GM23338 (cell line): ENCODE data around the gene CDC42BPB. TPM values are rescaled to one million over a fixed set of nuclear protein-coding genes. Genes with fewer than 3 reads are reported as not detected.

Experiments
- ATAC-seq: fragments of 200-7000 bp; cut with Tn5 transposase; 3 replicates; pipeline ENCODE4 v1.9.1; 2020
- DNase-seq: peaks from one replicate; pipeline ENCODE4 v3.0.0-alpha.2; 2015; ENCODE audit warnings: low spot score
- H2AFZ ChIP-seq: fragments of 200-600 bp; sonication (generic); 2 replicates; pipeline ENCODE4 v1.8.0; 2016; ENCODE audit warnings: antibody characterized with exemption, mild to moderate bottlenecking, moderate library complexity
- H3F3A ChIP-seq: fragments of 200-600 bp; sonication (generic); replicated peaks from 2 replicates; pipeline ENCODE4 v1.8.0; 2017; ENCODE audit warnings: antibody characterized with exemption, mixed run types, low read depth
- H3K27ac ChIP-seq: fragments of 200-600 bp; sonication (generic); 2 replicates; pipeline ENCODE4 v1.6.1; 2016; ENCODE audit warnings: low read depth
- H3K27me3 ChIP-seq: fragments of 200-600 bp; sonication (generic); 2 replicates; pipeline ENCODE4 v1.8.0; 2016; ENCODE audit warnings: mild to moderate bottlenecking, mixed run types, moderate library complexity; ENCODE audit not compliant: insufficient read depth
- H3K36me3 ChIP-seq: fragments of 200-600 bp; sonication (generic); 2 replicates; pipeline ENCODE4 v1.8.0; 2016; ENCODE audit warnings: mild to moderate bottlenecking; ENCODE audit not compliant: insufficient read depth
- H3K4me1 ChIP-seq: fragments of 200-600 bp; sonication (generic); 2 replicates; pipeline ENCODE4 v1.8.0; 2016; ENCODE audit warnings: mild to moderate bottlenecking, moderate library complexity; ENCODE audit not compliant: insufficient read depth
- H3K4me2 ChIP-seq: fragments of 200-600 bp; sonication (generic); 2 replicates; pipeline ENCODE4 v1.7.1; 2017; ENCODE audit warnings: mixed run types
- H3K4me3 ChIP-seq: fragments of 200-600 bp; sonication (generic); 2 replicates; pipeline ENCODE4 v1.6.1; 2016; ENCODE audit warnings: mixed run types
- H3K79me2 ChIP-seq: fragments of 200-600 bp; sonication (generic); replicated peaks from 2 replicates; pipeline ENCODE4 v1.8.0; 2017; ENCODE audit warnings: mild to moderate bottlenecking; ENCODE audit not compliant: insufficient read depth
- H3K9me2 ChIP-seq: fragments of 200-600 bp; sonication (generic); 2 replicates; pipeline ENCODE4 v1.8.0; 2017; ENCODE audit not compliant: insufficient read depth
- H4K20me1 ChIP-seq: fragments of 200-600 bp; sonication (generic); replicated peaks from 2 replicates; pipeline ENCODE4 v1.8.0; 2017; ENCODE audit warnings: mild to moderate bottlenecking; ENCODE audit not compliant: insufficient read depth
- H3K27ac Mint-ChIP-seq: 2 replicates; pipeline ENCODE4 v1.8.0; 2020; ENCODE audit warnings: inconsistent platforms, mild to moderate bottlenecking, moderate library complexity, mixed read lengths
- H3K27me3 Mint-ChIP-seq: 3 replicates; pipeline ENCODE4 v1.8.0; 2022; ENCODE audit warnings: low read depth, mild to moderate bottlenecking, moderate library complexity, mixed read lengths, inconsistent platforms; ENCODE audit not compliant: insufficient read depth, poor library complexity
- H3K36me3 Mint-ChIP-seq: 3 replicates; pipeline ENCODE4 v1.8.0; 2021; ENCODE audit warnings: low read depth, mild to moderate bottlenecking, inconsistent platforms, moderate library complexity, mixed read lengths
- H3K4me1 Mint-ChIP-seq: 3 replicates; pipeline ENCODE4 v1.8.0; 2020; ENCODE audit warnings: mild to moderate bottlenecking, inconsistent platforms, mixed read lengths
- H3K4me3 Mint-ChIP-seq: 3 replicates; pipeline ENCODE4 v1.8.0; 2021; ENCODE audit warnings: moderate library complexity, mild to moderate bottlenecking, inconsistent platforms, mixed read lengths
- H3K9me3 Mint-ChIP-seq: 3 replicates; pipeline ENCODE4 v1.8.0; 2020; ENCODE audit warnings: moderate library complexity, mild to moderate bottlenecking, inconsistent platforms, mixed read lengths
- CREB1 ChIP-seq: fragments of 250-450 bp; sonication (Bioruptor Pico); IDR thresholded peaks from 2 replicates; pipeline ENCODE4 v1.5.0; 2020; ENCODE audit warnings: low read depth, mild to moderate bottlenecking, moderate library complexity
- EZH2 ChIP-seq: fragments of 200-600 bp; sonication (generic); IDR thresholded peaks from one replicate; pipeline ENCODE4 v1.8.0; 2017; ENCODE audit warnings: antibody characterized with exemption, mild to moderate bottlenecking, low read depth; ENCODE audit not compliant: unreplicated experiment
- EZH2phosphoT487 ChIP-seq: fragments of 200-600 bp; sonication (generic); IDR thresholded peaks from one replicate; pipeline ENCODE4 v1.8.1; 2018; ENCODE audit warnings: antibody characterized with exemption; ENCODE audit not compliant: unreplicated experiment
- JUNB ChIP-seq: IDR thresholded peaks from one replicate; pipeline ENCODE4 v1.6.1; 2016; ENCODE audit warnings: antibody characterized with exemption; ENCODE audit not compliant: unreplicated experiment
- NANOG ChIP-seq: IDR thresholded peaks from 2 replicates; pipeline ENCODE4 v1.6.1; 2016; ENCODE audit warnings: antibody characterized with exemption, borderline replicate concordance
- POLR2AphosphoS5 ChIP-seq: IDR thresholded peaks from 2 replicates; pipeline ENCODE4 v1.6.1; 2016; ENCODE audit warnings: antibody characterized with exemption, low read depth
- STAT1 ChIP-seq: IDR thresholded peaks from one replicate; pipeline ENCODE4 v1.6.1; 2016; ENCODE audit warnings: antibody characterized with exemption; ENCODE audit not compliant: unreplicated experiment
- ZNF114 ChIP-seq: fragments of 250-450 bp; sonication (Bioruptor Pico); IDR thresholded peaks from 2 replicates; pipeline ENCODE4 v1.5.0; 2020; ENCODE audit warnings: mild to moderate bottlenecking, moderate library complexity
- ZNF331 ChIP-seq: fragments of 250-450 bp; sonication (Bioruptor Pico); IDR thresholded peaks from 2 replicates; pipeline ENCODE4 v1.5.0; 2020; ENCODE audit warnings: low read depth, mild to moderate bottlenecking, moderate library complexity
- polyA plus RNA-seq: library from polyadenylated mRNA; unstranded; fragments of >200 nt; fragmentation: Nextera tagmentation; extraction: Ambion mirVana; gene quantifications from 2 replicates; pipeline ENCODE4 v1.2.1, GENCODE V29; 2016
- total RNA-seq: library from RNA; depleted of rRNA; stranded (reverse); fragments of >200 nt; shearing (Covaris generic); gene quantifications from 2 replicates; pipeline ENCODE4 v1.2.3, GENCODE V29; 2014
- TF ChIP-seq, protein P1 (sequence below): fragments of 250-450 bp; sonication (Bioruptor Pico); IDR thresholded peaks from 2 replicates; pipeline ENCODE4 v1.5.0; 2020; ENCODE audit warnings: mild to moderate bottlenecking, moderate library complexity
- TF ChIP-seq, protein P2 (sequence below), 2 experiments: fragments of 200-600 bp in 1 of 2; sonication (generic) in 1 of 2; conservative IDR thresholded peaks; 2 replicates each; pipeline versions ENCODE4 v1.5.1 to v1.6.1; 2016 to 2017; ENCODE audit warnings: antibody characterized with exemption in 2 of 2, low read depth in 2 of 2, mild to moderate bottlenecking in 2 of 2, moderate library complexity in 1 of 2
- TF ChIP-seq, protein P3 (sequence below): IDR thresholded peaks from 2 replicates; pipeline ENCODE4 v1.6.1; 2016; ENCODE audit warnings: antibody characterized with exemption
- TF ChIP-seq, protein P4 (sequence below): IDR thresholded peaks from one replicate; pipeline ENCODE4 v1.6.1; 2018; ENCODE audit warnings: antibody characterized with exemption; ENCODE audit not compliant: unreplicated experiment

Gene CDC42BPB
- total and polyA plus RNA-seq, 2 experiments from 2014 or later, result 12.3 to 127 TPM

DNA sequence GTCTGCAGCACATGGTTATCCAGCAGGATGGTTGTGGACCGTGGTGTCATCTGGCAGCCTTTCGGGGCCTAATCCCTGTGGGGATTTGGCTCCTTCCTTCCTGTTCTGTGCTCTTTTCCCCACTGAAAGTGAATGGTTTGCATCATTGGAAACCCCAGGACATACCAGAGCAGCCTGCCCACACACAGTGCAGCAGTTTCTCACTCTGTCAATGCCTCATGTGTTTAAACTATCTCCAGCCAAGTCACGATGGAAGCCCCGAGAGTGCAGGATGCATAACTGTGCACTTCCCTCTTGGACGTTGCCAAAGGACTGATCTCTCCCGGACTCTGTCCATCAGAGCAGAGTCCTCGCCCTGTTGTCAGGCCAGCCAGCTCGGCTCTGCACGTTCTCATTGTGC lies 163.9 kb downstream of the CDC42BPB start:
- ATAC-seq (no peak), DNase-seq (no peak)
- H3K27ac Mint-ChIP-seq, result no peak overlapping the region
- no peaks in the 10 kb centered on the region for H3K9me2 ChIP-seq
- H3K27ac ChIP-seq, result no peak overlapping the region
- no peaks in the 10 kb centered on the region; the same call in 2 of the 3 replicates for H3K36me3 Mint-ChIP-seq
- no peak overlapping the region for H2AFZ ChIP-seq
- H3K4me3 Mint-ChIP-seq, result no peak overlapping the region
- no peaks in the 10 kb centered on the region for H3K9me3 Mint-ChIP-seq
- H3K79me2 ChIP-seq, result no peaks in the 10 kb centered on the region
- H3K27me3 Mint-ChIP-seq, result no peaks in the 10 kb centered on the region
- peaks cover 6% of the 10 kb centered on the region; the same call in 1 of the 3 replicates for H3K4me1 Mint-ChIP-seq
- no peaks in the 10 kb centered on the region for H3K36me3 ChIP-seq
- no peak overlapping the region for H3K4me2 ChIP-seq
- H3F3A ChIP-seq, result no peaks in the 10 kb centered on the region
- no peak overlapping the region for H3K4me3 ChIP-seq
- H3K27me3 ChIP-seq, result no peaks in the 10 kb centered on the region
- no peak for TF ChIP-seq STAT1
- no peak for TF ChIP-seq ZNF331 (CRISPR knock-in tag)
- TF ChIP-seq NANOG, result no peak
- no peak for TF ChIP-seq EZH2phosphoT487
- TF ChIP-seq, protein P1, sequence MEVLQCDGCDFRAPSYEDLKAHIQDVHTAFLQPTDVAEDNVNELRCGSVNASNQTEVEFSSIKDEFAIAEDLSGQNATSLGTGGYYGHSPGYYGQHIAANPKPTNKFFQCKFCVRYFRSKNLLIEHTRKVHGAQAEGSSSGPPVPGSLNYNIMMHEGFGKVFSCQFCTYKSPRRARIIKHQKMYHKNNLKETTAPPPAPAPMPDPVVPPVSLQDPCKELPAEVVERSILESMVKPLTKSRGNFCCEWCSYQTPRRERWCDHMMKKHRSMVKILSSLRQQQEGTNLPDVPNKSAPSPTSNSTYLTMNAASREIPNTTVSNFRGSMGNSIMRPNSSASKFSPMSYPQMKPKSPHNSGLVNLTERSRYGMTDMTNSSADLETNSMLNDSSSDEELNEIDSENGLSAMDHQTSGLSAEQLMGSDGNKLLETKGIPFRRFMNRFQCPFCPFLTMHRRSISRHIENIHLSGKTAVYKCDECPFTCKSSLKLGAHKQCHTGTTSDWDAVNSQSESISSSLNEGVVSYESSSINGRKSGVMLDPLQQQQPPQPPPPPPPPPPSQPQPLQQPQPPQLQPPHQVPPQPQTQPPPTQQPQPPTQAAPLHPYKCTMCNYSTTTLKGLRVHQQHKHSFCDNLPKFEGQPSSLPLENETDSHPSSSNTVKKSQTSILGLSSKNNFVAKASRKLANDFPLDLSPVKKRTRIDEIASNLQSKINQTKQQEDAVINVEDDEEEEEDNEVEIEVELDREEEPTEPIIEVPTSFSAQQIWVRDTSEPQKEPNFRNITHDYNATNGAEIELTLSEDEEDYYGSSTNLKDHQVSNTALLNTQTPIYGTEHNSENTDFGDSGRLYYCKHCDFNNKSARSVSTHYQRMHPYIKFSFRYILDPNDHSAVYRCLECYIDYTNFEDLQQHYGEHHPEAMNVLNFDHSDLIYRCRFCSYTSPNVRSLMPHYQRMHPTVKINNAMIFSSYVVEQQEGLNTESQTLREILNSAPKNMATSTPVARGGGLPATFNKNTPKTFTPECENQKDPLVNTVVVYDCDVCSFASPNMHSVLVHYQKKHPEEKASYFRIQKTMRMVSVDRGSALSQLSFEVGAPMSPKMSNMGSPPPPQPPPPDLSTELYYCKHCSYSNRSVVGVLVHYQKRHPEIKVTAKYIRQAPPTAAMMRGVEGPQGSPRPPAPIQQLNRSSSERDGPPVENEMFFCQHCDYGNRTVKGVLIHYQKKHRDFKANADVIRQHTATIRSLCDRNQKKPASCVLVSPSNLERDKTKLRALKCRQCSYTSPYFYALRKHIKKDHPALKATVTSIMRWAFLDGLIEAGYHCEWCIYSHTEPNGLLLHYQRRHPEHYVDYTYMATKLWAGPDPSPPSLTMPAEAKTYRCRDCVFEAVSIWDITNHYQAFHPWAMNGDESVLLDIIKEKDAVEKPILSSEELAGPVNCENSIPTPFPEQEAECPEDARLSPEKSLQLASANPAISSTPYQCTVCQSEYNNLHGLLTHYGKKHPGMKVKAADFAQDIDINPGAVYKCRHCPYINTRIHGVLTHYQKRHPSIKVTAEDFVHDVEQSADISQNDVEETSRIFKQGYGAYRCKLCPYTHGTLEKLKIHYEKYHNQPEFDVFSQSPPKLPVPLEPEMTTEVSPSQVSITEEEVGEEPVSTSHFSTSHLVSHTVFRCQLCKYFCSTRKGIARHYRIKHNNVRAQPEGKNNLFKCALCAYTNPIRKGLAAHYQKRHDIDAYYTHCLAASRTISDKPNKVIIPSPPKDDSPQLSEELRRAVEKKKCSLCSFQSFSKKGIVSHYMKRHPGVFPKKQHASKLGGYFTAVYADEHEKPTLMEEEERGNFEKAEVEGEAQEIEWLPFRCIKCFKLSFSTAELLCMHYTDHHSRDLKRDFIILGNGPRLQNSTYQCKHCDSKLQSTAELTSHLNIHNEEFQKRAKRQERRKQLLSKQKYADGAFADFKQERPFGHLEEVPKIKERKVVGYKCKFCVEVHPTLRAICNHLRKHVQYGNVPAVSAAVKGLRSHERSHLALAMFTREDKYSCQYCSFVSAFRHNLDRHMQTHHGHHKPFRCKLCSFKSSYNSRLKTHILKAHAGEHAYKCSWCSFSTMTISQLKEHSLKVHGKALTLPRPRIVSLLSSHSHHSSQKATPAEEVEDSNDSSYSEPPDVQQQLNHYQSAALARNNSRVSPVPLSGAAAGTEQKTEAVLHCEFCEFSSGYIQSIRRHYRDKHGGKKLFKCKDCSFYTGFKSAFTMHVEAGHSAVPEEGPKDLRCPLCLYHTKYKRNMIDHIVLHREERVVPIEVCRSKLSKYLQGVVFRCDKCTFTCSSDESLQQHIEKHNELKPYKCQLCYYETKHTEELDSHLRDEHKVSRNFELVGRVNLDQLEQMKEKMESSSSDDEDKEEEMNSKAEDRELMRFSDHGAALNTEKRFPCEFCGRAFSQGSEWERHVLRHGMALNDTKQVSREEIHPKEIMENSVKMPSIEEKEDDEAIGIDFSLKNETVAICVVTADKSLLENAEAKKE (CRISPR knock-in tag), result no peak
- no peak for TF ChIP-seq ZNF114
- TF ChIP-seq CREB1 (CRISPR knock-in tag), result no peak
- no peak for TF ChIP-seq EZH2
- TF ChIP-seq, protein P2, sequence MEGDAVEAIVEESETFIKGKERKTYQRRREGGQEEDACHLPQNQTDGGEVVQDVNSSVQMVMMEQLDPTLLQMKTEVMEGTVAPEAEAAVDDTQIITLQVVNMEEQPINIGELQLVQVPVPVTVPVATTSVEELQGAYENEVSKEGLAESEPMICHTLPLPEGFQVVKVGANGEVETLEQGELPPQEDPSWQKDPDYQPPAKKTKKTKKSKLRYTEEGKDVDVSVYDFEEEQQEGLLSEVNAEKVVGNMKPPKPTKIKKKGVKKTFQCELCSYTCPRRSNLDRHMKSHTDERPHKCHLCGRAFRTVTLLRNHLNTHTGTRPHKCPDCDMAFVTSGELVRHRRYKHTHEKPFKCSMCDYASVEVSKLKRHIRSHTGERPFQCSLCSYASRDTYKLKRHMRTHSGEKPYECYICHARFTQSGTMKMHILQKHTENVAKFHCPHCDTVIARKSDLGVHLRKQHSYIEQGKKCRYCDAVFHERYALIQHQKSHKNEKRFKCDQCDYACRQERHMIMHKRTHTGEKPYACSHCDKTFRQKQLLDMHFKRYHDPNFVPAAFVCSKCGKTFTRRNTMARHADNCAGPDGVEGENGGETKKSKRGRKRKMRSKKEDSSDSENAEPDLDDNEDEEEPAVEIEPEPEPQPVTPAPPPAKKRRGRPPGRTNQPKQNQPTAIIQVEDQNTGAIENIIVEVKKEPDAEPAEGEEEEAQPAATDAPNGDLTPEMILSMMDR (conservative IDR thresholded peaks at IDR 0.05; ENCODE audit: low read depth in 2 of 2), result no peak
- TF ChIP-seq JUNB, result no peak
- TF ChIP-seq POLR2AphosphoS5, result no peak
- TF ChIP-seq, protein P3, sequence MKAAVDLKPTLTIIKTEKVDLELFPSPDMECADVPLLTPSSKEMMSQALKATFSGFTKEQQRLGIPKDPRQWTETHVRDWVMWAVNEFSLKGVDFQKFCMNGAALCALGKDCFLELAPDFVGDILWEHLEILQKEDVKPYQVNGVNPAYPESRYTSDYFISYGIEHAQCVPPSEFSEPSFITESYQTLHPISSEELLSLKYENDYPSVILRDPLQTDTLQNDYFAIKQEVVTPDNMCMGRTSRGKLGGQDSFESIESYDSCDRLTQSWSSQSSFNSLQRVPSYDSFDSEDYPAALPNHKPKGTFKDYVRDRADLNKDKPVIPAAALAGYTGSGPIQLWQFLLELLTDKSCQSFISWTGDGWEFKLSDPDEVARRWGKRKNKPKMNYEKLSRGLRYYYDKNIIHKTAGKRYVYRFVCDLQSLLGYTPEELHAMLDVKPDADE, result no peak
- TF ChIP-seq, protein P4, sequence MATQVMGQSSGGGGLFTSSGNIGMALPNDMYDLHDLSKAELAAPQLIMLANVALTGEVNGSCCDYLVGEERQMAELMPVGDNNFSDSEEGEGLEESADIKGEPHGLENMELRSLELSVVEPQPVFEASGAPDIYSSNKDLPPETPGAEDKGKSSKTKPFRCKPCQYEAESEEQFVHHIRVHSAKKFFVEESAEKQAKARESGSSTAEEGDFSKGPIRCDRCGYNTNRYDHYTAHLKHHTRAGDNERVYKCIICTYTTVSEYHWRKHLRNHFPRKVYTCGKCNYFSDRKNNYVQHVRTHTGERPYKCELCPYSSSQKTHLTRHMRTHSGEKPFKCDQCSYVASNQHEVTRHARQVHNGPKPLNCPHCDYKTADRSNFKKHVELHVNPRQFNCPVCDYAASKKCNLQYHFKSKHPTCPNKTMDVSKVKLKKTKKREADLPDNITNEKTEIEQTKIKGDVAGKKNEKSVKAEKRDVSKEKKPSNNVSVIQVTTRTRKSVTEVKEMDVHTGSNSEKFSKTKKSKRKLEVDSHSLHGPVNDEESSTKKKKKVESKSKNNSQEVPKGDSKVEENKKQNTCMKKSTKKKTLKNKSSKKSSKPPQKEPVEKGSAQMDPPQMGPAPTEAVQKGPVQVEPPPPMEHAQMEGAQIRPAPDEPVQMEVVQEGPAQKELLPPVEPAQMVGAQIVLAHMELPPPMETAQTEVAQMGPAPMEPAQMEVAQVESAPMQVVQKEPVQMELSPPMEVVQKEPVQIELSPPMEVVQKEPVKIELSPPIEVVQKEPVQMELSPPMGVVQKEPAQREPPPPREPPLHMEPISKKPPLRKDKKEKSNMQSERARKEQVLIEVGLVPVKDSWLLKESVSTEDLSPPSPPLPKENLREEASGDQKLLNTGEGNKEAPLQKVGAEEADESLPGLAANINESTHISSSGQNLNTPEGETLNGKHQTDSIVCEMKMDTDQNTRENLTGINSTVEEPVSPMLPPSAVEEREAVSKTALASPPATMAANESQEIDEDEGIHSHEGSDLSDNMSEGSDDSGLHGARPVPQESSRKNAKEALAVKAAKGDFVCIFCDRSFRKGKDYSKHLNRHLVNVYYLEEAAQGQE, result no peak
- H4K20me1 ChIP-seq, result no peaks in the 10 kb centered on the region
- no peaks in the 10 kb centered on the region for H3K4me1 ChIP-seq
